H7 (cell line): Measurements from ENCODE around the gene RASSF3. TPM values are rescaled to one million over a fixed set of nuclear protein-coding genes. Genes with fewer than 3 reads are reported as not detected.

ENCODE experiments used
- DNase-seq: peaks from one replicate; pipeline ENCODE4 v3.0.0; 2012
- H3K27me3 ChIP-seq: 2 replicates; pipeline ENCODE4 v1.6.0; 2011; ENCODE audit warnings: mild to moderate bottlenecking, low read length; ENCODE audit not compliant: control insufficient read depth, insufficient read depth
- H3K36me3 ChIP-seq: replicated peaks from 2 replicates; pipeline ENCODE4 v1.5.1; 2011; ENCODE audit warnings: low read length; ENCODE audit not compliant: control insufficient read depth, insufficient read depth
- H3K4me3 ChIP-seq: 2 replicates; pipeline ENCODE4 v1.5.1; 2011; ENCODE audit warnings: low read depth, mild to moderate bottlenecking, control low read depth, low read length, moderate library complexity; ENCODE audit not compliant: insufficient read depth
- total RNA-seq: library from RNA; depleted of rRNA; stranded (reverse); fragments of >200 nt; shearing (Covaris generic); gene quantifications from 2 replicates; pipeline ENCODE4 v1.2.3, GENCODE V29; 2014; rRNA removed

RASSF3 gene
- total RNA-seq, 1 experiment from 2014 or later = 29.2 TPM

GRCh38 chr12:64744422-64745258, 134.3 kb downstream of the RASSF3 start:
- Histone ChIP-seq H3K27me3 (no peaks in the 10 kb centered on the region), H3K36me3 (peaks cover 15% of the 10 kb centered on the region), H3K4me3 (no peak overlapping the region)
- no peak for DNase-seq

- no peak for DNase-seq
- Histone ChIP-seq H3K27me3 (no peaks in the 10 kb centered on the region), H3K36me3 (peaks cover 15% of the 10 kb centered on the region), H3K4me3 (no peak overlapping the region)
Measured at GRCh38 chr12:64745259-64745807, 135.0 kb downstream of the RASSF3 start.

DNA sequence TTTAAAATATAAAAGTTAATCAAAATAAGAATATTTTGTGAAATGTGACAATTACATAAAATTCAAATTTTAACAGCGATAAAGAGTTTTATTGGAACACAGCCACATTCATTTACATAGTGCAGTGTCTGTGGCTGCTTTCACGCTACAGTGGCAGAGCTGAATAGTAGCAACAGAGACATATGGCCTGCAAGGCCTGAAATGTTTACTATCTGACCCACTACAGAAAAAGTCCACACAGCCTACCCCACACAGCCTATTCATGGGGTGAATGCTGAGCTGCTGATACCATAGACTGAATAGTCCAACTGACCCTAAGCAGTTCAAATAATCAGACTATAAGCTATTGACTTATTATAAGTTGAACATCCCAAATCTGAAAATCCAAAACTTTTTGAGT, 135.7 kb downstream of the RASSF3 start:
- Histone ChIP-seq H3K27me3 (no peaks in the 10 kb centered on the region), H3K36me3 (peaks cover 14% of the 10 kb centered on the region), H3K4me3 (no peak overlapping the region)
- no peak for DNase-seq

DNA sequence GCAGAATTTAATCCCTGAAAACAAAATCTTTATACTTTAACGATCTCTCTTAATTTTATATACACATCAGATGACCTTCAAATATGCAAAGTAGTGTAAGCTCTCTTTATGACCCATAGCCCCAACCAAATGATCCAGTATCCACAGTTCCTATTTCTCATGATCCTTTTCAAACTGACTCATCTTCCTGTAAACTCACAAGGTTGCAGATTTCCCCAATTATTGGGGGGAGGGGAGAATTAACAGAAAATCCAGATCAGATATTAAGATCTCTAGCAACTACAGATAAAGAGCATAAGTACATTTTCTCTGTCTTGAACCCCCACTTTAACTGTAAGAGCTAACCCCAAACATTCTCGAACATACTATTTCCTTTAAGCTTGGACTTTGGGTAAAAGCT, 136.4 kb downstream of the RASSF3 start:
- H3K27me3 ChIP-seq = no peaks in the 10 kb centered on the region
- H3K4me3 ChIP-seq = no peak overlapping the region
- DNase-seq = no peak
- H3K36me3 ChIP-seq = peaks cover 14% of the 10 kb centered on the region

Other genes with a start within 250 kb of the RASSF3 start
- 1.4 and 1.8 TPM in 2 replicates for gene C12orf56, start 219.7 kb upstream of the RASSF3 start, total RNA-seq
- gene XPOT, start 206.1 kb upstream of the RASSF3 start, total RNA-seq = 118 and 141 TPM in 2 replicates
- gene TBK1, start 158.4 kb upstream of the RASSF3 start, total RNA-seq = 17.7 and 25.6 TPM in 2 replicates
- gene GNS, start 148.9 kb downstream of the RASSF3 start, total RNA-seq = 27.5 and 34.7 TPM in 2 replicates
- 0.62 and 1.4 TPM in 2 replicates for gene TBC1D30, start 214.2 kb downstream of the RASSF3 start, total RNA-seq